ENCODE data around the gene AGBL1. TPM values are rescaled to one million over a fixed set of nuclear protein-coding genes. Genes with fewer than 3 reads are reported as not detected.

The AGBL1 gene
- total RNA-seq, 1 donor from 2014 or later: 0.14 TPM

- Mint-ChIP-seq H3K36me3 (ENCODE audit: low read depth) (no peaks in the 10 kb centered on the region), H3K27me3 (ENCODE audit: low read depth) (peaks cover 18% of the 10 kb centered on the region), H3K4me3 (ENCODE audit: low read depth) (no peak overlapping the region), H3K4me1 (ENCODE audit: low read depth) (peaks cover 3% of the 10 kb centered on the region), H3K9me3 (no peaks in the 10 kb centered on the region), H3K27ac (no peak overlapping the region)
- DNase-seq (ENCODE audit: low spot score): no peak
- intact Hi-C loops (cut with micrococcal nuclease): loop anchor here (10.0 kb wide), 2 partner anchors 382 to 1368 kb away; no protein-coding TSS in a partner anchor
Measured at GRCh38 chr15:86237111-86237500, 157.4 kb downstream of the AGBL1 start.

GRCh38 chr15:86247249-86247955, 167.7 kb downstream of the AGBL1 start:
- H3K4me3 Mint-ChIP-seq (ENCODE audit: low read depth): no peak overlapping the region
- no peak for DNase-seq (ENCODE audit: low spot score)
- no peaks in the 10 kb centered on the region for H3K9me3 Mint-ChIP-seq
- no peaks in the 10 kb centered on the region for H3K36me3 Mint-ChIP-seq (ENCODE audit: low read depth)
- intact Hi-C loops (cut with micrococcal nuclease): no loop called here
- no peaks in the 10 kb centered on the region for H3K4me1 Mint-ChIP-seq (ENCODE audit: low read depth)
- no peaks in the 10 kb centered on the region for H3K27me3 Mint-ChIP-seq (ENCODE audit: low read depth)
- no peak overlapping the region for H3K27ac Mint-ChIP-seq

DNA sequence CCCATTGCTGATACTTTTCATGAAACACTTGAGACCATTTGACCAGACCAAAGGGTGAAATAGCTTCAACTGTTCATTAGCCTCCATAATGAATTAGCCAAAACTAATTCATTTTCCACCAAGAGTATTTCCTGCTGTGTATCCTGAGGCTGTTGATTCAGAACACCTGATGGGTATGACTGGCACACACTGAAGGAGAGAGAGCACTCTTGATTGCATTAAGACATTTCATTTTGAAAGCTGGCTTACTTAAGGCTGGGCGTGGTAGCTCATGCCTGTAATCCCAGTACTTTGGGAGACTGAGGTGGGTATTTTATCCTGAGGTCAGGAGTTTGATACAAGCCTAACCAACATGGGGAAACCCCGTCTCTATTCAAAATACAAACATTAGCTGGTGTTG, 175.6 kb downstream of the AGBL1 start:
- intact Hi-C loops (cut with micrococcal nuclease): no loop called here
- no peaks in the 10 kb centered on the region for H3K27me3 Mint-ChIP-seq (ENCODE audit: low read depth)
- no peak for DNase-seq (ENCODE audit: low spot score)
- H3K9me3 Mint-ChIP-seq: no peaks in the 10 kb centered on the region
- H3K4me1 Mint-ChIP-seq (ENCODE audit: low read depth): no peaks in the 10 kb centered on the region
- no peaks in the 10 kb centered on the region for H3K36me3 Mint-ChIP-seq (ENCODE audit: low read depth)
- no peak overlapping the region for H3K27ac Mint-ChIP-seq
- no peak overlapping the region for H3K4me3 Mint-ChIP-seq (ENCODE audit: low read depth)

DNA sequence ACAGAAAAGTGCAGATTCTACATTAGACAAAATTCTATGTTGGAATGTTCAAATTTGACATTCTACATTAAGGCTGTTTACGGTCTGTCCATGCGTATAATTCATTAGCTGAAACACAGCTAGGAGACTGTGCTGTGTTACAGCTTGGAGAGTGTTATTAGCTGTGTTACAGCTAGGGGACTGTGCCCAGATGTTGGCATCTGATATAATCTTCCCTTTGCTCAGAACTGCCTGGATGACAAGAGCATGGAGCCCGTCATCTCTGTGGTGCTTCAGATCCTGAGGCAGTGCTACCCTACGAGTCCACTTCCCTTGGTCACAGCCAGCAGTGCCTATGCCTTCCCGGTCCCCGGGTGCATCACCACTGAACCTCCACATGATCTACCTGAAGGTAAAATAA, 177.0 kb downstream of the AGBL1 start:
- no peak overlapping the region for H3K27ac Mint-ChIP-seq
- no peak for DNase-seq (ENCODE audit: low spot score)
- H3K4me1 Mint-ChIP-seq (ENCODE audit: low read depth): no peaks in the 10 kb centered on the region
- H3K9me3 Mint-ChIP-seq: no peaks in the 10 kb centered on the region
- intact Hi-C loops (cut with micrococcal nuclease): no loop called here
- no peaks in the 10 kb centered on the region for H3K36me3 Mint-ChIP-seq (ENCODE audit: low read depth)
- H3K4me3 Mint-ChIP-seq (ENCODE audit: low read depth): no peak overlapping the region
- H3K27me3 Mint-ChIP-seq (ENCODE audit: low read depth): no peaks in the 10 kb centered on the region

GRCh38 chr15:86259589-86259988, 179.9 kb downstream of the AGBL1 start:
- intact Hi-C loops (cut with micrococcal nuclease): no loop called here
- H3K27ac Mint-ChIP-seq: no peak overlapping the region
- DNase-seq (ENCODE audit: low spot score): no peak
- H3K36me3 Mint-ChIP-seq (ENCODE audit: low read depth): no peaks in the 10 kb centered on the region
- H3K4me1 Mint-ChIP-seq (ENCODE audit: low read depth): no peaks in the 10 kb centered on the region
- no peaks in the 10 kb centered on the region for H3K9me3 Mint-ChIP-seq
- H3K4me3 Mint-ChIP-seq (ENCODE audit: low read depth): no peak overlapping the region
- no peaks in the 10 kb centered on the region for H3K27me3 Mint-ChIP-seq (ENCODE audit: low read depth)

DNA sequence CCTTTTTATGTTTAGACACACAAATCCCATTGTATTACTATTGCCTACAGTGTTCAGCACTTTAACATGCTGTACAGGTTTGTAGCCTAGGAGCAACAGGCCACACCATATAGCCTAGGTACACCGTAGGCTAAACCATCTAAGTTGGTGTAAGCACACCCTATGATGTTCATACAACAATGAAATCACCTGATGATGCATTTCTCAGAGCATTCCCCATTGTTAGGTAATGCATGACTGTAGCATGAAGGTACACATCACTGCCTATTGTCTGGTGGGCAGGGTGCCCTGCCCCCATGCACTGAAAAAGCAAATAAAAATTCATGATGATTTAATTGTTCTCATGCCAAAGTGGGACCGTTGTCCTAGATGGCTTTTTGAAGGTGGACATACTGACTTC, 183.6 kb downstream of the AGBL1 start:
- no peaks in the 10 kb centered on the region for H3K27me3 Mint-ChIP-seq (ENCODE audit: low read depth)
- H3K4me3 Mint-ChIP-seq (ENCODE audit: low read depth): no peak overlapping the region
- H3K36me3 Mint-ChIP-seq (ENCODE audit: low read depth): no peaks in the 10 kb centered on the region
- H3K27ac Mint-ChIP-seq: no peak overlapping the region
- intact Hi-C loops (cut with micrococcal nuclease): no loop called here
- no peak for DNase-seq (ENCODE audit: low spot score)
- H3K4me1 Mint-ChIP-seq (ENCODE audit: low read depth): no peaks in the 10 kb centered on the region
- no peaks in the 10 kb centered on the region for H3K9me3 Mint-ChIP-seq

GRCh38 chr15:86266896-86267484, 187.3 kb downstream of the AGBL1 start:
- H3K4me3 Mint-ChIP-seq (ENCODE audit: low read depth): no peak overlapping the region
- intact Hi-C loops (cut with micrococcal nuclease): no loop called here

GRCh38 chr15:86267892-86268291, 188.2 kb downstream of the AGBL1 start:
- H3K36me3 Mint-ChIP-seq (ENCODE audit: low read depth): no peaks in the 10 kb centered on the region
- no peak overlapping the region for H3K27ac Mint-ChIP-seq
- no peaks in the 10 kb centered on the region for H3K9me3 Mint-ChIP-seq
- no peak overlapping the region for H3K4me3 Mint-ChIP-seq (ENCODE audit: low read depth)
- H3K27me3 Mint-ChIP-seq (ENCODE audit: low read depth): peaks cover 2% of the 10 kb centered on the region
- no peaks in the 10 kb centered on the region for H3K4me1 Mint-ChIP-seq (ENCODE audit: low read depth)
- no peak for DNase-seq (ENCODE audit: low spot score)
- intact Hi-C loops (cut with micrococcal nuclease): no loop called here

More at GRCh38 chr15:86266896-86267484, 187.3 kb downstream of the AGBL1 start:
- Mint-ChIP-seq H3K9me3 (no peaks in the 10 kb centered on the region), H3K27me3 (ENCODE audit: low read depth) (no peaks in the 10 kb centered on the region), H3K4me1 (ENCODE audit: low read depth) (no peaks in the 10 kb centered on the region), H3K36me3 (ENCODE audit: low read depth) (no peaks in the 10 kb centered on the region), H3K27ac (no peak overlapping the region)
- no peak for DNase-seq (ENCODE audit: low spot score)

- no peak for DNase-seq (ENCODE audit: low spot score)
- H3K4me3 Mint-ChIP-seq (ENCODE audit: low read depth): no peak overlapping the region
- H3K27ac Mint-ChIP-seq: no peak overlapping the region
- no peaks in the 10 kb centered on the region for H3K36me3 Mint-ChIP-seq (ENCODE audit: low read depth)
- H3K4me1 Mint-ChIP-seq (ENCODE audit: low read depth): no peaks in the 10 kb centered on the region
- no peaks in the 10 kb centered on the region for H3K9me3 Mint-ChIP-seq
- intact Hi-C loops (cut with micrococcal nuclease): no loop called here
- peaks cover 2% of the 10 kb centered on the region for H3K27me3 Mint-ChIP-seq (ENCODE audit: low read depth)
Measured at GRCh38 chr15:86268558-86268957, 188.9 kb downstream of the AGBL1 start.

DNA sequence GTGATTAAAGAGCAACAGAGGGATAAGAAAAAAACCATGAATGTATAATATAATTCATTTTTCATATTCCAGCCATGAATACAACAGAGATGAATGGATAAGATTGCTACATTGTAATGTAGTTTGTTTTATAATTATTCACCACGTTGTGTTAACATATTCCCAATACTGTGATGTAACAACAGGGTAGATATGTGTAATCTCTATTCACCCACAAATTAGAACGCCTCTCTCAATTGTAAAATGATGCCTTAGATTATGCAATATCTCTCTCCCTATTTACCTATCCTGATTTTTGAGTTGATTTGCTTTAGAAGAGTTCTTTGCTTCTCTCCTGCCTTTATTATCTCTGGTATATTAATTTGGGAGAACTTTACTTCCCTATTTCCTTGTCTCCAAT, 193.6 kb downstream of the AGBL1 start:
- intact Hi-C loops (cut with micrococcal nuclease): no loop called here
- no peaks in the 10 kb centered on the region for H3K36me3 Mint-ChIP-seq (ENCODE audit: low read depth)
- H3K4me1 Mint-ChIP-seq (ENCODE audit: low read depth): no peaks in the 10 kb centered on the region
- peaks cover 2% of the 10 kb centered on the region for H3K27me3 Mint-ChIP-seq (ENCODE audit: low read depth)
- H3K9me3 Mint-ChIP-seq: no peaks in the 10 kb centered on the region
- no peak overlapping the region for H3K27ac Mint-ChIP-seq
- no peak overlapping the region for H3K4me3 Mint-ChIP-seq (ENCODE audit: low read depth)
- no peak for DNase-seq (ENCODE audit: low spot score)

DNA sequence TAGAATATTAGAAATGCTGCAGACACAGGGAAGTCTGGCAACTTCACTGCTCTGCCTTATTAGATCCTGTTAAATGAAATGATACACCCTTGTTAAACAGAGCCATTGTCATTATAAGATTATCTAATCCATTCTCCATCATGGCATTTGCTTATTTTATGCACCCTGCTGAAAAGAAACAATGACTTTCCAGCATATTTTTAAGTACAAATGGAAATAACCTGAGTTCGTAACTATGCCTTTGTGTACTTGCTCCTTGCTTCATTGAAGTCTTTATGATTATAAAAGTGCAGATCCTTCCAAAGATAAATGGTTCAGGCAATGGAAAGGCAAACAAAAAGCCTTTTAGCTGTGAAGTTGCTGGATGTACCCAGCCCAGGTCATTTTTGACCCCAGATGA, 195.7 kb downstream of the AGBL1 start:
- intact Hi-C loops (cut with micrococcal nuclease): no loop called here
- Mint-ChIP-seq H3K36me3 (ENCODE audit: low read depth) (no peaks in the 10 kb centered on the region), H3K4me3 (ENCODE audit: low read depth) (no peak overlapping the region), H3K4me1 (ENCODE audit: low read depth) (no peaks in the 10 kb centered on the region), H3K9me3 (no peaks in the 10 kb centered on the region), H3K27ac (no peak overlapping the region), H3K27me3 (ENCODE audit: low read depth) (peaks cover 2% of the 10 kb centered on the region)
- DNase-seq (ENCODE audit: low spot score): no peak

GRCh38 chr15:86278586-86278985, 198.9 kb downstream of the AGBL1 start:
- H3K27me3 Mint-ChIP-seq (ENCODE audit: low read depth): no peaks in the 10 kb centered on the region
- no peaks in the 10 kb centered on the region for H3K9me3 Mint-ChIP-seq
- DNase-seq (ENCODE audit: low spot score): no peak
- no peak overlapping the region for H3K27ac Mint-ChIP-seq
- intact Hi-C loops (cut with micrococcal nuclease): no loop called here
- H3K4me1 Mint-ChIP-seq (ENCODE audit: low read depth): no peaks in the 10 kb centered on the region
- H3K36me3 Mint-ChIP-seq (ENCODE audit: low read depth): no peaks in the 10 kb centered on the region
- H3K4me3 Mint-ChIP-seq (ENCODE audit: low read depth): no peak overlapping the region

- Mint-ChIP-seq H3K4me1 (ENCODE audit: low read depth) (no peaks in the 10 kb centered on the region), H3K9me3 (no peaks in the 10 kb centered on the region), H3K36me3 (ENCODE audit: low read depth) (no peaks in the 10 kb centered on the region), H3K27me3 (ENCODE audit: low read depth) (no peaks in the 10 kb centered on the region), H3K27ac (no peak overlapping the region), H3K4me3 (ENCODE audit: low read depth) (no peak overlapping the region)
- DNase-seq (ENCODE audit: low spot score): no peak
- intact Hi-C loops (cut with micrococcal nuclease): no loop called here
Measured at GRCh38 chr15:86284635-86285034, 205.0 kb downstream of the AGBL1 start.
